Ramos (cell line): ENCODE data around the gene EVC2.
"Not testable (repeated sequence)": the region's sequence is repeated elsewhere in the genome, so short reads cannot be mapped to it uniquely, and the experiment has no call there.

Source experiments
- in situ Hi-C: fragments of 300-500 bp; cut with MboI; formaldehyde crosslinking; loops from one replicate; pipeline ENCODE4 v1.14.3; 2022; ENCODE audit warnings: low sequenced_read_pairs; ENCODE audit not compliant: unreplicated experiment

Gene EVC2

DNA sequence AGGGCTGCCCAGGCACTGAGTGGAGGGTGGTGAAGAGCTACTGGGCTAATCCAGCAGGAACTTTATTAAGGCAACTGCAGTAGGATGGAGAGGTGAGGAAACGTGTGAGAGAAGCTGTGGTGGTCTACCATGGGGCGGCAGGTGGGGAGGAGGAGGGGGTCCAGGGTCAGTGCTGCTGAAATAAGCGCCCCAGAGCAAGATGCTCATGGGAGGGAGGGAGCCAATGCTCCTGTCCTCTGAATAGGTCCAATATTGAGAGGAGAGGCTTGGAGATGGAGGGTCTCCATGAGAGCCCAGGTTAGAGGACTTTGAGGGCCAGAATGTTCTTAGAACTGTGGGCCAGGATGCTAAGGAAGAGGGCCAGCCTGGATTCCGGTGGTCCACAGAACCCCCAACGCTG is 37.9 kb upstream of the EVC2 start:
- in situ Hi-C loops, result no loop called here

DNA sequence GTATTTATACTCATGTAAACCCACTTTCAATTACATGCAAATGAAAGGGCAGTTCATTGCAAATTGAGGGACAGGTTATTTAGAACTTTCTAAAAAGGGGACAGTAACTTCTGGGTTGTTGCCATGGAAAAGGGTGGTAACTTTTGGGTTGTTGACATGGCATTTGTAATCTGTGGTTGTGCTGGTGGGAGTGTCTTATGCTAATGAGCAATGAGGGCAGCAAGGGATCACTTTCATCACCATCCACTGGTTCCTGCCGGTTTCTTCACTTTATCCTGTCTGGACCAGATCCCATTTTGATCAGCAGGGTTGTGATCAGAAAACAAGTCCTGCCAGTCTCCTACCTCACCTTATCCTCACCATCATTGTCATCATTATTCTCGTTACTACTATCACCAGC is 34.6 kb upstream of the EVC2 start:
- in situ Hi-C loops, result no loop called here

DNA sequence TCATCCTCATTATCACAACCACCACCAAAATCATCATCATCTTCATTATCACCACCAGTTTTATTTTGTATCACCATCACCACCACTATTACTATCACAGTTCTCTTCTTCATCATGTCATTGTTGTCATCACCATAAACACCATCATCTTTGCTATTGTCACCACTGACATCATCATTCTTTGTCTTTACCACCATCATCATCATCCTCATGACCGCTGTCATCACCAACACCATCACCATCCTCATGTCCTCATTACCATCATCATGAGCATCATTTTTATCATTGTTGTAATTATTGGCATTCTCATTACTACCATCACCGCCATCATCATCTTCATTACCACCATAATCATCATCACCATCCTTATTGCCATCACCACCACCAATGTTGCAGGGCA is 34.0 kb upstream of the EVC2 start:
- in situ Hi-C loops, result no loop called here

DNA sequence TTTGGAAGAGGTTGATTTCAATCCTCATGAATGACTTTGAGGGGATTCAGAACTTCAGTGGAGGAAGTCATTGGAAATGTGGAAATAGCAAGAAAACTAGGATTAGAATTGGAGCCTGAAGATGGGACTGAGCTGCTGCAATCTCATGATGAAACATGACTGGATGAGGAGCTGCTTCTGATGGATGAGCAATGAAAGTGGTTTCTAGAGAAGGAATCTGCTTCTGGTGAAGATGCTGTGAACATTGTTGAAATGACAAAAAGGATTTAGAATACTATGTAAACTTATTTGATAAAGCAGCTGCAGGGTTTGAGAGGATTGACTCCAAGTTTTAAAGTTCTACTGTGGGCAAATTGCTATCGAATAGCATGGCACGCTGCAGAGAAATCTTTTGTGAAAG is 29.7 kb upstream of the EVC2 start:
- in situ Hi-C loops, result no loop called here

DNA sequence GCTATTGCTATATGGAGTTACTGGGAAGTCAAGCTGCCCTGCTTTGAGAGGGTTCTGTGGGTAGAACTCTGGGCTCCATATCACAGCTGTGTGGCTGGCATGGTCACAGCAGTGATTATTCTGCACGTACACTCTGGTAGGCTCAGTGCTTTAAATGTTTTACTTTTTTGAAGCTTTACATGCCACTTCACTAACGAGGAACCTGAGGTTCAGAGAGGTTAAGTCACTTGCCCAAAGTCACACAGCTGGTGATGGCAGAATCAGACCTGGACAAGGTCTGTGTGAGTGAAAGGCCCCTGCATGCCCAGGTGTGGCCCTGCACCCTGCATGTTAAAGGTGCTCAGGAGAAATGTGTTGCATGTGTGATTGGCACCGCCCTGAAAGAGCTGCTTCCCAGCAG is 27.1 kb upstream of the EVC2 start:
- in situ Hi-C loops, result no loop called here

DNA sequence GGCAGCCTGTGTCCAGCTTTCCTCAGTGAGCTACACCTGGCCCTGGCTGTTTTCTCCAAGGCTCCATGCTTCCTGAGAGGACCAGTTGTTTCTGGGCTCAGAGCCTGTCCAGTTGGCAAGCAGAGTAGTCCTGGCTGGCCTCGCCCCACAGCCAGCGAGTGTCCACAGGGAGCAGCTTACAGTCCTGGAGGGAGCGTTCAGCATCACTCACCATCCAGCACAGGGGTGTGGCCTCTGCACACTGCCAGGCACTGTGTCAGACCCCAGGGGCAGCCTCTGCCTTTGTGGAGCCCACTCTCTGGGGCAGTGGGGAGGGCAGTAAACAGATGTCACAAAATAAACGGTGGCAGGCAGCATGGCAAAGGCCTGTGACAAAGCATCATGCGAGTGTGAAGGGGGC is 26.5 kb upstream of the EVC2 start:
- in situ Hi-C loops, result no loop called here

DNA sequence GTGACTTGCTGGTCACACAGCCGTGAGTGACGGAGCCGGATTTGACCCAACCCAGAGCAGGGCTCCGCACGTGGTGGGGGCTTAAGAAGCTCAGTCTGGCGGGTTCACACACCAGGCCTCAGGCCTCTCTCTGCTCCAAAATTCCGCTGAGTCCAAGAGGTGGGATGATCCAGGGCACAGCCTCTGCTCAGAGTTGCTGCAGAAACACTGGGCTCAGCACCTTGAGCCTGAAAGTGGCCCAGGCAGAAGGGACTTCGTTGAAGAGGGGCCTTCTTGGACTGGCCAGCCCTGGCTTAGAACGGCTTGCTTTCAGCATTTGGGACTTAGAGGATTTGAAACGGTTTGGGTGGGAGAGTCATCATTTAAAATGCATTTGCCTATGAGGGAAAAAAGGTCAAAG is 23.8 kb upstream of the EVC2 start:
- in situ Hi-C loops, result no loop called here

DNA sequence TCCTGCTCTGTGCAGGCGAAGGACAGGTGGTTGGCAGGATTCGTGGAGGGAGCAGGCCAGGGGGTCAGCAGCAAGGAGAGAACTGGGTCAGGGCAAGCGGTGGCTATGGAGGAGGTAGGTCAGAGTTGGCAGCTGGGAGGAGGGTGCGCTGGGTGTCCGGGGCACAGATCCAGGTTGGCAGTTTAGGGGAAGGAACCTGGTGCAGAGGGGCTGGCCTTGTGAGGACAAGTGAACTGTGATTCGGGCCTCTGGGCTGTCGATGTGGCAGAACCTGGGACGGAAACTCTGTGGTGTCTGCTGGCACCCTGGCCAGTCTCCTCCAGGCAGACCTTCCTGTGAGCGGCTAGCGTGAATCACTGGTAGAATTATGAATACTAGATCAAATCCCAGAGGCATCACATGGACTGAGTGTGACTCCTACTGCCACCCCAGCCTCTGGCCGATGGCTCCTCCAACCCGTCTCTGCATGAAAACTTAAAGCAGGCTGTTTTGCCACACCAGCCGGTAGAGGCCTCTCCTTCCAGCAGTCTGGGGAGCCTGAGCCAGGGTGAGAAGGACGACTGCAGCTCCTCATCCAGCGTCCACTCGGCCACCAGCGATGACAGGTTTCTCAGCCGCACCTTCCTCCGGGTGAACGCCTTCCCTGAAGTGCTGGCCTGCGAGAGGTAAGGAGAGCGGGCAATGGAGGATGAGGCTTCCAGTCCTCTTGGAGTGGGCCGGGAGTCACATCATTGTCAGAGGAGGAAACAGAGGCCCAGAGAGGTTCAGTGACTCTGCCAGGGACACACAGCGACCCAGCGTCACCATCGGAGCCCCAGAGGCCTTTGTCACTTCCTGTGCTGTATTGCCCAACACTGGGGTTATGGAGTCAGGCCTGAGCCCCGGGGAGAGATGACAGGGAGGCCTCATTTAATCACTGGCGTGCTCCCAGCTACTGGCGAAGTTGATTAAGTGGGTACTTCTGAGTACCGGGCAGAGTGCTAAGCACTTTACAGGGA is 22.9 kb upstream of the EVC2 start:
- in situ Hi-C loops, result no loop called here

DNA sequence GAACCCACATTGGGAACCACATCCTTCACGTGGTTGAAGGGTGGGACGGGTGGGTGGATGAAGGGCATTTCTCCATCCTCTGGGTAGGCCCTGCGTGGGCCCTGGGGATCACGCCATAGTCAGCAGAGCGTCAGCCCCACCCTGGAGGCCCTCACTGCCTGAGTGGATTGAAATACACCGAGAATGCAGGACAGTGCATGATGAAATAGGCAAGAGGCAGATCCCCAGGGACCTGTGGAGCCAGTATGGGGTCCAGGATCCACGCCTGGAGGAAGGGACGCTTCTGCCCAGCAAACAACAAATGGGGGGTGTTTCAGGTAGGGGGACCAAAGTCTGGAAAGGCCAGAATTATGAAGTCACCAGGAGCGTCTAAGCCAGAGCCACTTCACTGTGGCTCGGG is 22.1 kb upstream of the EVC2 start:
- in situ Hi-C loops, result no loop called here

DNA sequence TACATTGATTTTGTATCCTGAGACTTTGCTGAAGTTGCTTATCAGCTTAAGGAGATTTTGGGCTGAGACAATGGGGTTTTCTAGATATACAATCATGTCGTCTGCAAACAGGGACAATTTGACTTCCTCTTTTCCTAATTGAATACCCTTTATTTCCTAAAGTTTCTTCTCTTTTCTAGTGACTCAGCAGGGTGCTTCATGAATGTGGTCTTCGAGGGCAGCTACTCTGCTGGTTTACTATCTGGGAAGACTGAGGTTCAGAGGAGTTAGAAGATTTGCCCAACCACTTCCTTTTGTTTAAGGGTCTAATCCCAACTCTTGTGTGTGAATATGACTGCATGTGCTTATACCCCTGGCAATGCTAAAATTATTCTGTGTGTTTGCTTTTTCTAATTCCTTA is 20.1 kb upstream of the EVC2 start:
- in situ Hi-C loops, result not testable (repeated sequence)

DNA sequence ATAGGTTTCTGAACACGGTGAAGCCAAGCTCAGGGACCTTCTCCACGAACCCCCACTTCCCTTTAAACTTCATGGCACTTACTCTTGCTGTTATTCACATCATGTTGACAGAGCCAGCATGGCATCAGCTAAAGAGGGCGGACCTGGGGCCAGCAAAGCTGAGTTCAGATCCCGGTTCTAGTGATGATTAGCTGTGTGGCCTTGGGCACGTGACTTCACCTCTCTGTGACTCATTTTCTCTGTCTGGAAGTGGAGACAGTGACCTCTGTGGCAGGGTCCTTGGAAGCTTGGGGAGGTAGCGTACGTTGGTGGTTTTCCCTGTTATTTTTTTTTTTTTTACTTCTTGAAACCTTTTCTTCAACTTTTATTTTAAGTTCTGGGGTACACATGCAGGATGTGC is 16.0 kb upstream of the EVC2 start:
- in situ Hi-C loops, result no loop called here

DNA sequence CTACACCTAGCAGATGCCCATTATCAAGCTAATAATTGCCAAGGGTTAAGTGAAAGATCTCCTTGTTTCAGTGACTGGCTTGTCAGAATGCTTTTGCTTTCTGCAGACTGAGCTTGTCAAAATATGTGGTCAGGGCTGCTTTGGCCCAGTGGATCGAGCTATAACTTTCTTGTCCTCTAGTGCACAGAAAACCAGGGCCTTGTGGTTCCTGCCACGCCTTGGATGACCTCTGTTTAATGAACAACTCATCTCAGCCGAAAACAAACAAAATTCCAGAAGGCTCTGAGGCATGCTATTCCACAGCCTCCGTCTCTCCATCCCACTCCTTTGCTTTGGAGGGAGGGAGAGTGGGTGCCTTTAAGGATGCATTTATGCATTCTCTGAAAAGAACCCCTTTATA is 14.0 kb upstream of the EVC2 start:
- in situ Hi-C loops, result no loop called here

DNA sequence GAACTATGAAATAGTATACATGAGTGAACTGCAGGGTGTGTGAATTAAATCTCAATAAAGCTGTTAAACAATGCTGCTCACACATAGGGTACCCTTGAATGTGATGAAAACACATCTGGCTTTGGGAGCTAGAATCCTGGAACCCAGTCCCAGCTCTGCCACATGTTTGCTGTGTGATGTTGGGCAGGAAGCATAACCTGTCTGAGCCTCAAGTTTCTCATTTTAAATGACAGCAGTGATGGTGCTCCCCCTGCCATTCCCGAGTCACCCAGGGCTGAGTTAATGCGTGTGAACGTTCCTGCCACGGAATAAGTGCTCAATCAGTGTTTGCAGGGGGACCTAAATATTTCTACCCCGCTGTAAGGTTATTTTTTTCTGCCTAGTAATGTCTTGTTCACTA is 13.6 kb upstream of the EVC2 start:
- in situ Hi-C loops, result no loop called here

DNA sequence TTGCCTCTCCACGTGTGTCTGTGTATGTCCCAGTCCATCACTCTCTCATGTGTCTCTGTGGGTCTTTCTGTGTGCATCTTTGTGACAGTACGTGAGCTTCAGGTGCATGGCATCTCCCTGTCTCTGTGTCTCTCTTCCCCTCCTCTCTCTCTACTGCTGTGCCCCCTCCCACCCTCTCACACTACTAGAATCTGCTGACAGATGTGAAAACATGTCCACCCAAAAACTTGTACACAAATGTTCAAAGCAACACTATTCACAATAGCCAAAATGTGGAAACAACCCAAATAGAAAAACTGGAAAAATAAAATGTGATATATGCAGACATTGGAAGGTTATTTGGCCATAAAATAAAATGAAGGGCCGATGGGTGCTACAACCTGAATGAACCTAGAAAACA is 12.6 kb upstream of the EVC2 start:
- in situ Hi-C loops, result no loop called here

DNA sequence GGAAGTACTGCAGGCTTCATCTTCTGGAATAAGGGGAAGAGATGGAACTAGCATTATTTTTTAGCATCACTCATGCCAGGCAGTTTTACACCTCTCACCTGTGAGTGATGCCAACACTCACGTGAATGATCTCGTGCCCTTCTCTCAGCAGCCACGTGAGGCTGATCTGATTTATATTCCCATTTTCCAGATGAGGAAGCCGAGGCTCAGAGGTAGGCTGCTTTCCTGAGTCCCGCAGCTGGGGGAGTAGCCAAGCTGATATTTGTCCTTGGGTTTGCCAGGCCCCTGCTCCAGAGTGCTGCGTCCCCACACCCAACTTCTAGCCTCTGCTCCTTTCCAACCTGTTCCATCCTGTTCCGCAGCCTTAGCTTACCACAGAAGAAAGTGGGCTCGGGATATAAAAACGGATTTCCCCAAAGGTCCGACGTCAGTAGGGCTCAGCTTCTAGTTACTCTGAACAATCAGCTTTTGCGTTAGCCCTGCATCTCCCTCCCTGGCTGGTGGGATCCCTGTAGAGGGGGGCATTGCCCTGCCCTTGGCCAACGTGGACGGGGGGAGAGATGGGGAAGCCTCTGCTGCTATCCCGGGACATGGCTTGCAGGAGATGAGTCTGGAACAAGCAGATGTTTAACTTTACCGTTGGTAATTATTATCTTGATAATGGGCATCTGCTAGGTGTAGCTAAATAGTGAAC is 11.9 kb upstream of the EVC2 start:
- in situ Hi-C loops, result no loop called here

DNA sequence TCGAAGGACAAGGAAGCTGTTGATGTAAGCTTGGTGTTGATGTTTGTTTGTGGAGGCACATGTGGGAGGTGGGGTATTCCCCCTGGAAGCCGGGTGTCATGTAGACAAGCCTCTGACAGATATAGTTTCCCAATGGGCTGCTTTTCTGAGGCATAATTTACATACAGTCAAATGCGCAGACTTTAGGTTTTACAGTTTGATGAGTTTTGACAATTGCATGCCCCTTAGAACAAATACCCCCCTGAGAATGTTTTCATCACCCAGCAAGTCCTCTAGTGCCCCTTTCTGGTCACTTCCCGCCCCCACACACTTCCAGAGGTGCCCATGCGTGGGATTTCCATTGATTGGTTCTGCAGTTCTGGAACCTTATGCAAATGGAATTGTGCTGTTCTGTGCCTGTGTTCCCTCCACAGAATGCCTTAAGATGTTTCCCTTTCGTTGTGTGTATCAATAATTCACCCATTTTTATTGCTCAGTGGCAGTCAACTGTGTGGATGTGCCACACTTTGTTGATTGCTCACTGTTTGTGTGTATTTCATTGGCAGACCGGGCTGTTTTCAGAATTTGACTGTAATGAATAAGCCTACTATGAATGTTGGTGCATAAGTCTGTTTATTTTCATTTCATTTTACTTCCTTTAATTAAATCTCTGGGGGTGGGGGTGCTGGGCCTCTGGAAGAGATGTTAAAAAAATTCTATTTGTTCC is 11.1 kb upstream of the EVC2 start:
- in situ Hi-C loops, result no loop called here

DNA sequence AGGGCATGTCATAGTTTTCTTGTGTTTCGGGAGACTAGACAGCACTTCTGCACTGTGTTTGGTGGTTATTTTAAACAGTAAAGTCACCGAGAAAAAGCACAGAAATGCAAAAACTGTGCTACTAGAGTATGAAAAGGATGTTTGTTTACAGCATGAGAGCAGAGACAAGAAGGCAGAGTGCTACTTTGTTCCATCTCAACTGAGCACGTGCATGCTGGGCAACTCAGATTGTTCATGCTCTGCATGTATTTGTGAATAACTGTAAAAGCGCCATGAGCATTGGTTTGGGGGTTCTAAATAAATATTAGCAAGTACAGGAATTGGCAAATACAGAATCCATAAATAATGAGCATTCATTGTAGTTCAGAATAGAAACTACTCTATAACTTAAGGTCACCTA is 10.1 kb upstream of the EVC2 start:
- in situ Hi-C loops, result no loop called here

DNA sequence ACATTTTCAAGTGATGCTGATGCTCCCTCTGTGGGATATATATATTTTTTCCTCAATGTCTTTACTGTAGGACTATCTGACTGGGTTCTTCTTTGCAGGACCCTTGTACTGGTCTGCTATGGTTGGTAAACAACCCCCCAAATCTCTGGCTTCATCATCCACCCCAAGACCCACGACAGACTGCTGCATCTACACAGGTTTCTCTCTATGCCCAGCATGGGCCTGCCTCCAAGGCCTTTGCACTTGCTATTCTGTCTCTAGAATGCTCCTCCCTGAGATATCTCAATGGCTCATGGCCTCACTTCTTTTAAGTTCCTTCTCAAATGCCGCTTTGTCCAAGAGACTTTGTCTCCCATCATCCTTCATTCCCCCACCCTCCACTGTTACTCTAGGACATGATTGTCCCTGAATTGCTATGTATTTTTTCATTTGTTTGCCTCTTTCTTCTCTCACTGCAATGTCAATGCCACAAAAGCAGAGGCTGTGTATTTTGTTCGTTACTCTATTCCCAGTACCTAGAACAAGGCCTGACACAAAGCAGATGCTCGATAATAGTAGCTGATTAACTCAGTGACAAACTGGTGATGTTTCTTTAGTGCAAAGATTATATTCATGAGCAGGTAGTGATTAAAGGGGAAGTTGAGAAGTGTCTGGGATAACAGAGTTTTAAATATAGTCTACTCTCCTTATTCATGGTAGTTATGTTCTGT is 9.2 kb upstream of the EVC2 start:
- in situ Hi-C loops, result no loop called here

DNA sequence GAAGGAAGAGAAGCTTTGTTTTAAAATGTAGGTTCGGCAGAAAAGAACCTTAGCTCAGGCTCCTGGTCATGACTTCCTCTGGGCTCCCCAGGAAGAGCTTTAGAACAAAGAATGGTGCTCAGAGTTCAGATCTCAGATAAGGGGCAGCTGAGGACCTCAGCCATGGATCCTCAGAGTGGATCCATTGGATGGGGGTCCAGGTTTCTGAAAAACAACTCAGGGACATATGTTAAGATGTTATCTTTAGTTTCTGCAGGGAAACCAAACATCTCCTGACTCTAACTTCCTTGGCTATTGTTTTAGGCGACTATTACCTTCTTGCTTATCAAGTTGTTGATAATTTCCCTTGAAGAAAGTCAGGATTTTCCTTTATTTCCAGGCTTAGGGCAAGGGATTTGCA is 8.0 kb upstream of the EVC2 start:
- in situ Hi-C loops, result no loop called here

DNA sequence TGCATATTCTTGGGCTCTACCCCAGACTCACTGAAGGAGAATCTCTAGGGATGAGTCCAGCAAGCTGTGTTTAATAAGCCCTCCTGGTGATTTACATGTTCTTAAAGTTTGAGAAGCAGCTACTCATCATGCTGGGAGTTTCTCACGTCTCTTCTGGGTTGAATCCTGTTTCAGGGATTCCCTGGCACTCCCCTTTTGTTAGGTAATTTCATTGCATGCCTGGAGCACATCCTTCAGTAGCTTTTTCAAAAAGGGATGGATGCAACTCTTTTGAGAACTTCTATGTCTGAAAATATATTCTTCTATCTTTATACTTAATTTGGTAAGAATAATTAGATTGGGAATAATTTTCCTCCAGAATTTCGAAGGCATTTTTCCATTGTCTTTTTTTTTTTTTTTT is 7.0 kb upstream of the EVC2 start:
- in situ Hi-C loops, result no loop called here

DNA sequence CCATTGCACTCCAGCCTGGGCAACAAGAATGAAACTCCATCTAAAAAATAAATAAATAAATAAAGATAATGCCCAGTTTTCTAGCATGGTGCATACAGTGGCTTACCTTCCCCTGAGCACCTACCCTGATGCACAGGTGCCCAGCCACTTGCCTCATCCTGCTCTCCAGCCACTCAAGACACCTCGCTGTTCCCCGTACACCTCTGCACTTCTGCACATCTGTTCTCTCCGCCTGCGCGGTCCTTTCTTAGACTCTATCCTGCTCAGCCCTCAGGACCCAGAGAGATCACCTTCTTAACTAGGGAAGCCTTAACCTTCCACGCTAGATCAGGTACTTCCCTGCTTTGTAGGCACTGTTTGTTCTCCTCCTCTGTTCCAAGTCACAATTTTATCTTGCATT is 5.5 kb upstream of the EVC2 start:
- in situ Hi-C loops, result no loop called here
